Breast epithelium (tissue), 4 donors: Measurements from ENCODE around the gene CBX2. TPM values are rescaled to one million over a fixed set of nuclear protein-coding genes. Genes with fewer than 3 reads are reported as not detected.

Experiments used
- DNase-seq, 2 donors: peaks; one replicate each; pipeline ENCODE4 v3.0.0-alpha.2; 2019; ENCODE audit warnings: low spot score in 2 of 2
- H3K27ac ChIP-seq, 2 donors: fragments of 200-600 bp; sonication (generic) in 1 of 2; one replicate each; pipeline ENCODE4 v1.5.1; 2016 to 2019; ENCODE audit warnings: mild to moderate bottlenecking in 1 of 2
- H3K27me3 ChIP-seq, 2 donors: fragments of 200-600 bp; sonication (generic) in 1 of 2; one replicate each; pipeline versions ENCODE4 v1.5.1 to v1.6.0; 2017 to 2019; ENCODE audit warnings: control low read depth in 1 of 2, mild to moderate bottlenecking in 1 of 2
- H3K36me3 ChIP-seq: fragments of 200-600 bp; one replicate; pipeline ENCODE4 v1.5.1; 2019
- H3K4me1 ChIP-seq, 2 donors: fragments of 200-600 bp; sonication (generic); one replicate each; pipeline ENCODE4 v1.5.1; 2016 to 2019; ENCODE audit warnings: control low read depth in 1 of 2
- H3K4me3 ChIP-seq, 3 donors: fragments of 200-600 bp; sonication (generic); 1 replicate in 2 of 3; 2 replicates in 1 of 3; pipeline ENCODE4 v1.5.1; 2016 to 2019; ENCODE audit warnings: mild to moderate bottlenecking in 3 of 3, moderate library complexity in 2 of 3
- H3K9me3 ChIP-seq, 2 donors: fragments of 200-600 bp; sonication (generic) in 1 of 2; one replicate each; pipeline ENCODE4 v1.5.1; 2016 to 2019; ENCODE audit warnings: control low read depth in 1 of 2
- CTCF ChIP-seq, 3 donors: fragments of 450-650 bp; IDR thresholded peaks; one replicate each; pipeline ENCODE4 v1.5.1; 2016 to 2017; ENCODE audit warnings: antibody characterized with exemption in 3 of 3, mild to moderate bottlenecking in 3 of 3, moderate library complexity in 3 of 3
- POLR2A ChIP-seq: fragments of 450-650 bp; IDR thresholded peaks from one replicate; pipeline ENCODE4 v1.6.1; 2016; ENCODE audit warnings: antibody characterized with exemption, mild to moderate bottlenecking, moderate library complexity
- POLR2AphosphoS5 ChIP-seq, 3 donors: sonication (generic); formaldehyde crosslinking; IDR thresholded peaks; one replicate each; pipeline ENCODE4 v1.6.1; 2017; ENCODE audit warnings: antibody characterized with exemption in 3 of 3
- intact Hi-C: fragments of 100-400 bp; cut with DNase I; formaldehyde crosslinking; loops from one replicate; pipeline ENCODE4 v1.15.1; 2023; ENCODE audit warnings: low total_unique reads
- total RNA-seq, 3 donors: library from RNA; depleted of rRNA; stranded (reverse); fragments of >200 nt; gene quantifications; one replicate each; pipeline ENCODE4 v1.1.0, GENCODE V29; 2016

The CBX2 gene
- total RNA-seq, 3 donors from 2014 or later = 1.2 to 2.2 (median 2.0) TPM

- no peak overlapping the region for H3K27ac ChIP-seq
- DNase-seq = no peak
- H3K4me1 ChIP-seq = peaks cover 0 to 6% of the 10 kb centered on the region in 2 donors
- no peaks in the 10 kb centered on the region for H3K9me3 ChIP-seq
- H3K27me3 ChIP-seq = peaks cover 6 to 28% of the 10 kb centered on the region in 2 donors
- TF ChIP-seq CTCF (IDR thresholded peaks at IDR 0.05) (no peak), POLR2A (no peak), POLR2AphosphoS5 (IDR thresholded peaks at IDR 0.05) (no peak)
- no peak overlapping the region for H3K4me3 ChIP-seq
- no peaks in the 10 kb centered on the region for H3K36me3 ChIP-seq
- intact Hi-C loops = no loop called here
These were observed 40.7 kb upstream of the CBX2 start for GRCh38 chr17:79737046-79737921.

GRCh38 chr17:79737922-79738578 lies 39.9 kb upstream of the CBX2 start:
- Histone ChIP-seq H3K4me3 (no peak overlapping the region), H3K27ac (no peak overlapping the region), H3K9me3 (no peaks in the 10 kb centered on the region), H3K36me3 (no peaks in the 10 kb centered on the region), H3K4me1 (peaks cover 0 to 6% of the 10 kb centered on the region in 2 donors), H3K27me3 (peaks cover 6 to 32% of the 10 kb centered on the region in 2 donors)
- intact Hi-C loops = no loop called here
- no peak for TF ChIP-seq POLR2AphosphoS5 (IDR thresholded peaks at IDR 0.05)
- DNase-seq = no peak

GRCh38 chr17:79738643-79739042 lies 39.3 kb upstream of the CBX2 start:
- Histone ChIP-seq H3K36me3 (no peaks in the 10 kb centered on the region), H3K4me1 (peaks cover 0 to 6% of the 10 kb centered on the region in 2 donors), H3K4me3 (no peak overlapping the region), H3K27me3 (peaks cover 6 to 33% of the 10 kb centered on the region in 2 donors), H3K27ac (no peak overlapping the region), H3K9me3 (no peaks in the 10 kb centered on the region)
- intact Hi-C loops = no loop called here
- TF ChIP-seq CTCF (IDR thresholded peaks at IDR 0.05) (no peak), POLR2AphosphoS5 (IDR thresholded peaks at IDR 0.05) (no peak), POLR2A (no peak)
- no peak for DNase-seq

- no peaks in the 10 kb centered on the region for H3K9me3 ChIP-seq
- no peak overlapping the region for H3K27ac ChIP-seq
- DNase-seq = peak in 1 of 2 donors; percentile 55
- H3K4me1 ChIP-seq = peaks cover 0 to 6% of the 10 kb centered on the region in 2 donors
- H3K36me3 ChIP-seq = no peaks in the 10 kb centered on the region
- intact Hi-C loops = no loop called here
- TF ChIP-seq POLR2A = no peak
- TF ChIP-seq CTCF (IDR thresholded peaks at IDR 0.05) = no peak
- no peak for TF ChIP-seq POLR2AphosphoS5 (IDR thresholded peaks at IDR 0.05)
- H3K4me3 ChIP-seq = no peak overlapping the region
- peaks cover 6 to 33% of the 10 kb centered on the region in 2 donors for H3K27me3 ChIP-seq
These were observed 38.5 kb upstream of the CBX2 start for GRCh38 chr17:79739148-79740062.

- H3K9me3 ChIP-seq = no peaks in the 10 kb centered on the region
- TF ChIP-seq POLR2A (no peak), CTCF (IDR thresholded peaks at IDR 0.05) (no peak), POLR2AphosphoS5 (IDR thresholded peaks at IDR 0.05) (no peak)
- DNase-seq = no peak
- H3K27me3 ChIP-seq = peaks cover 6 to 37% of the 10 kb centered on the region in 2 donors
- no peaks in the 10 kb centered on the region for H3K36me3 ChIP-seq
- H3K4me1 ChIP-seq = peaks cover 0 to 6% of the 10 kb centered on the region in 2 donors
- H3K27ac ChIP-seq = no peak overlapping the region
- intact Hi-C loops = no loop called here
- no peak overlapping the region for H3K4me3 ChIP-seq
These were observed 37.5 kb upstream of the CBX2 start for GRCh38 chr17:79740413-79740812.
